Keratinocyte (primary cell): ENCODE results near the gene IP6K2. TPM values are rescaled to one million over a fixed set of nuclear protein-coding genes. Genes with fewer than 3 reads are reported as not detected.
A peak's percentile ranks its signal among the peaks of the same experiment; 100 is the strongest.

ENCODE experiments used
- DNase-seq: peaks from one replicate; pipeline ENCODE4 v3.0.0-alpha.2; 2011; ENCODE audit warnings: low read depth, missing footprints, low spot score
- FAIRE-seq: peaks from 2 replicates; lab custom pipeline; 2011; peaks lifted over from hg19 to GRCh38; lab: Jason Lieb, UNC
- H2AFZ ChIP-seq: 2 replicates; pipeline ENCODE4 v1.6.0; 2012; ENCODE audit warnings: low read length, control low read depth, inconsistent platforms; ENCODE audit not compliant: control insufficient read depth
- H3K27ac ChIP-seq: 2 replicates; pipeline ENCODE4 v1.5.1; 2011; ENCODE audit warnings: low read length; ENCODE audit not compliant: control insufficient read depth, insufficient read depth
- H3K27me3 ChIP-seq: 3 replicates; pipeline ENCODE4 v1.6.0; 2011; ENCODE audit warnings: low read length; ENCODE audit not compliant: control insufficient read depth, insufficient read depth; ENCODE audit errors: extremely low read depth
- H3K36me3 ChIP-seq, 2 experiments: 2 replicates in 1 of 2; 3 replicates in 1 of 2; pipeline ENCODE4 v1.5.1; 2011; ENCODE audit warnings: low read length in 2 of 2, mild to moderate bottlenecking in 1 of 2; ENCODE audit not compliant: control insufficient read depth in 2 of 2, insufficient read depth in 2 of 2; ENCODE audit errors: extremely low read depth in 1 of 2
- H3K4me1 ChIP-seq: 3 replicates; pipeline ENCODE4 v1.5.1; 2011; ENCODE audit warnings: low read length; ENCODE audit not compliant: control insufficient read depth, insufficient read depth; ENCODE audit errors: extremely low read depth
- H3K4me2 ChIP-seq: 3 replicates; pipeline ENCODE4 v1.6.0; 2011; ENCODE audit warnings: low read depth, low read length; ENCODE audit not compliant: control insufficient read depth, insufficient read depth; ENCODE audit errors: extremely low read depth
- H3K4me3 ChIP-seq, 3 experiments: fragments of 200-600 bp in 1 of 3; sonication (generic) in 1 of 3; 2 replicates in 2 of 3; 3 replicates in 1 of 3; pipeline ENCODE4 v1.5.1; 2011 to 2016; ENCODE audit warnings: low read length in 3 of 3, mild to moderate bottlenecking in 3 of 3, control low read depth in 2 of 3, inconsistent platforms in 1 of 3, low read depth in 1 of 3, mixed read lengths in 1 of 3, mixed run types in 1 of 3, moderate library complexity in 1 of 3; ENCODE audit not compliant: control insufficient read depth in 2 of 3, insufficient read depth in 2 of 3; ENCODE audit errors: extremely low read depth in 1 of 3
- H3K79me2 ChIP-seq: 2 replicates; pipeline ENCODE4 v1.6.0; 2012; ENCODE audit warnings: low read length; ENCODE audit not compliant: control insufficient read depth, insufficient read depth
- H3K9ac ChIP-seq: 3 replicates; pipeline ENCODE4 v1.6.0; 2011; ENCODE audit warnings: low read length; ENCODE audit not compliant: control insufficient read depth, insufficient read depth; ENCODE audit errors: extremely low read depth
- H3K9me1 ChIP-seq: 3 replicates; pipeline ENCODE4 v1.6.0; 2011; ENCODE audit warnings: low read length; ENCODE audit not compliant: control insufficient read depth, insufficient read depth; ENCODE audit errors: extremely low read depth
- H3K9me3 ChIP-seq: 2 replicates; pipeline ENCODE4 v1.5.1; 2012; ENCODE audit warnings: low read depth, low read length; ENCODE audit not compliant: control insufficient read depth
- H4K20me1 ChIP-seq: 3 replicates; pipeline ENCODE4 v1.6.0; 2011; ENCODE audit warnings: low read length; ENCODE audit not compliant: control insufficient read depth, insufficient read depth; ENCODE audit errors: extremely low read depth
- CTCF ChIP-seq, 3 experiments: IDR thresholded peaks in 1 of 3; conservative IDR thresholded peaks in 1 of 3; optimal IDR thresholded peaks in 1 of 3; 2 replicates in 2 of 3; 3 replicates in 1 of 3; pipeline versions ENCODE3 to v1.5.1; 2011; ENCODE audit warnings: low read length in 3 of 3, mild to moderate bottlenecking in 3 of 3, moderate library complexity in 2 of 3, control low read depth in 1 of 3, inconsistent platforms in 1 of 3; ENCODE audit not compliant: insufficient read depth in 2 of 3; ENCODE audit errors: extremely low read depth in 1 of 3
- EZH2 ChIP-seq: IDR thresholded peaks from one replicate; pipeline ENCODE4 v1.6.1; 2012; ENCODE audit warnings: inconsistent platforms, mild to moderate bottlenecking, low read length, moderate library complexity
- dilution Hi-C: fragments of 300-500 bp; cut with MboI; formaldehyde crosslinking; loops from one replicate; pipeline ENCODE4 v1.7.0; 2020; ENCODE audit warnings: low sequenced_read_pairs; ENCODE audit not compliant: extremely low pct_ligation_motif_present
- polyA minus RNA-seq, 3 experiments: library from RNA; depleted of rRNA, polyadenylated mRNA; stranded (reverse); fragments of >200 nt; gene quantifications; 1 replicate in 1 of 3; 2 replicates in 1 of 3; 3 replicates in 1 of 3; pipeline ENCODE4 v1.2.3, GENCODE V29; 2011
- polyA plus RNA-seq, 5 experiments: library from polyadenylated mRNA; depleted of rRNA in 3 of 5; stranded (reverse) in 3 of 5; stranded (forward) in 1 of 5; unstranded in 1 of 5; fragments of >200 nt; gene quantifications; 1 replicate in 1 of 5; 2 replicates in 3 of 5; 3 replicates in 1 of 5; pipeline versions ENCODE4 v1.2.1 to v1.2.3, GENCODE V29; 2011 to 2012; ENCODE audit warnings: missing spikeins in 2 of 5, low read depth in 1 of 5, low replicate concordance in 1 of 5

IP6K2 gene
- polyA plus RNA-seq = 94.3 to 124 TPM (median 110 TPM) in 3 replicates
- 186 TPM for polyA plus RNA-seq (2011; ENCODE audit: low read depth)
- polyA plus RNA-seq (2011; cell fraction: cytosol; rRNA removed) = 74.3 and 79.1 TPM in 2 replicates
- 355 and 366 TPM in 2 replicates for polyA plus RNA-seq (2011; cell fraction: nucleus; rRNA removed)
- 68.9 and 155 TPM in 2 replicates for polyA plus RNA-seq (2012; ENCODE audit: low replicate concordance)
- 43.5 to 87.9 TPM (median 66.8 TPM) in 3 replicates for polyA minus RNA-seq
- 41.6 TPM for polyA minus RNA-seq (2011; cell fraction: cytosol; rRNA and poly(A)+ RNA removed)
- polyA minus RNA-seq (2011; cell fraction: nucleus; rRNA and poly(A)+ RNA removed) = 55.3 and 80.4 TPM in 2 replicates

GRCh38 chr3:48716982-48717746, at the start of gene IP6K2:
Gene IP6K2, minus strand, starts transcription at chr3:48717221. Its CDS starts 21,930 bp downstream, at chr3:48695291.
- no peaks in the 10 kb centered on the region for H3K27me3 ChIP-seq
- TF ChIP-seq CTCF (optimal IDR thresholded peaks at IDR 0.05 in 1 of 3, IDR thresholded peaks at IDR 0.05 in 1 of 3, conservative IDR thresholded peaks at IDR 0.05 in 1 of 3; ENCODE audit: extremely low read depth in 1 of 3, insufficient read depth in 2 of 3, low read length in 3 of 3) (no peak), EZH2 (no peak)
- dilution Hi-C loops = no loop called here
- H3K4me3 ChIP-seq = peak within 1 kb of the TSS; percentile 87 to 99 (median 99)
- peaks cover 4 to 11% of the 10 kb centered on the region in 2 experiments for H3K36me3 ChIP-seq
- peaks cover 23% of the 10 kb centered on the region for H3K4me1 ChIP-seq
- peaks cover 2% of the 10 kb centered on the region for H3K9me1 ChIP-seq
- peak within 1 kb of the TSS; percentile 97 for H3K9ac ChIP-seq
- peak; percentile 68 for DNase-seq
- peak; percentile 77 for FAIRE-seq
- H3K27ac ChIP-seq = peak within 1 kb of the TSS; percentile 94
- no peaks in the 10 kb centered on the region for H3K9me3 ChIP-seq
- H3K79me2 ChIP-seq = peaks cover 47% of the 10 kb centered on the region
- peak within 1 kb of the TSS; percentile 98 for H3K4me2 ChIP-seq
- peaks cover 9% of the 10 kb centered on the region for H4K20me1 ChIP-seq
- peak within 1 kb of the TSS; percentile 95 for H2AFZ ChIP-seq

- Histone ChIP-seq H3K4me3 (no peak overlapping the region), H3K4me1 (no peaks in the 10 kb centered on the region), H3K79me2 (no peaks in the 10 kb centered on the region), H3K27me3 (no peaks in the 10 kb centered on the region), H3K4me2 (no peak overlapping the region), H3K9ac (no peak overlapping the region), H4K20me1 (no peaks in the 10 kb centered on the region), H3K27ac (no peak overlapping the region), H3K36me3 (peaks cover 5 to 7% of the 10 kb centered on the region in 2 experiments), H2AFZ (no peak overlapping the region), H3K9me3 (no peaks in the 10 kb centered on the region), H3K9me1 (no peaks in the 10 kb centered on the region)
- TF ChIP-seq CTCF (optimal IDR thresholded peaks at IDR 0.05 in 1 of 3, IDR thresholded peaks at IDR 0.05 in 1 of 3, conservative IDR thresholded peaks at IDR 0.05 in 1 of 3; ENCODE audit: extremely low read depth in 1 of 3, insufficient read depth in 2 of 3, low read length in 3 of 3) (peak; percentile 29 to 45 (median 35)), EZH2 (no peak)
- dilution Hi-C loops = no loop called here
- FAIRE-seq (peak; percentile 80), DNase-seq (peak; percentile 9)
Measured at GRCh38 chr3:48765376-48765775, 48.4 kb upstream of the IP6K2 start.
